Immature natural killer cell (primary cell): ENCODE data around the gene MIA2. TPM values are rescaled to one million over a fixed set of nuclear protein-coding genes. Genes with fewer than 3 reads are reported as not detected.
"Not testable (repeated sequence)": the region's sequence is repeated elsewhere in the genome, so short reads cannot be mapped to it uniquely, and the experiment has no call there.

Experiments used
- DNase-seq, 3 donors: peaks; one replicate each; pipeline ENCODE4 v3.0.0; 2022; ENCODE audit warnings: mixed read lengths in 1 of 3
- H3K27ac Mint-ChIP-seq, 6 donors: one replicate each; pipeline ENCODE4 v1.8.0; 2020; ENCODE audit warnings: mixed read lengths in 6 of 6, mild to moderate bottlenecking in 5 of 6, inconsistent platforms in 4 of 6, moderate library complexity in 3 of 6
- H3K27me3 Mint-ChIP-seq, 3 donors: one replicate each; pipeline ENCODE4 v1.8.0; 2020 to 2021; ENCODE audit warnings: low read depth in 3 of 3, mild to moderate bottlenecking in 3 of 3, mixed read lengths in 3 of 3, moderate library complexity in 3 of 3, inconsistent platforms in 1 of 3
- H3K36me3 Mint-ChIP-seq, 3 donors: one replicate each; pipeline ENCODE4 v1.8.0; 2020; ENCODE audit warnings: mixed read lengths in 3 of 3, inconsistent platforms in 2 of 3, mild to moderate bottlenecking in 2 of 3
- H3K4me1 Mint-ChIP-seq, 2 donors: one replicate each; pipeline ENCODE4 v1.8.0; 2020; ENCODE audit warnings: inconsistent platforms in 2 of 2, mild to moderate bottlenecking in 2 of 2, mixed read lengths in 2 of 2, moderate library complexity in 1 of 2
- H3K4me3 Mint-ChIP-seq, 5 donors: one replicate each; pipeline ENCODE4 v1.8.0; 2020; ENCODE audit warnings: mild to moderate bottlenecking in 5 of 5, mixed read lengths in 5 of 5, inconsistent platforms in 3 of 5, moderate library complexity in 3 of 5
- H3K9me3 Mint-ChIP-seq, 6 donors: one replicate each; pipeline ENCODE4 v1.8.0; 2020; ENCODE audit warnings: mild to moderate bottlenecking in 6 of 6, mixed read lengths in 6 of 6, inconsistent platforms in 4 of 6, moderate library complexity in 3 of 6
- polyA plus RNA-seq, 3 donors: library from polyadenylated mRNA; unstranded; fragments of 300-500 nt; fragmentation: Illumina TruSeq; gene quantifications; one replicate each; pipeline ENCODE4 v1.2.3, GENCODE V29; 2021

The MIA2 gene
- polyA plus RNA-seq, 3 donors from 2014 or later, result 14.1 to 38.6 (median 27.6) TPM

- peak overlapping the region; percentile 30 to 78 (median 56) for H3K4me3 Mint-ChIP-seq
- DNase-seq, result peak; percentile 15 to 29 (median 26)
- H3K4me1 Mint-ChIP-seq, result peaks cover 23 to 31% of the 10 kb centered on the region in 2 donors
- H3K36me3 Mint-ChIP-seq, result peaks cover 14 to 20% (median 18%) of the 10 kb centered on the region in 3 donors
- peaks cover 0 to 6% (median 0%) of the 10 kb centered on the region in 3 donors for H3K27me3 Mint-ChIP-seq
- no peaks in the 10 kb centered on the region for H3K9me3 Mint-ChIP-seq
- H3K27ac Mint-ChIP-seq, result peak overlapping the region in 3 of 6 donors; percentile 28 to 64 (median 51)
These were observed 109.1 kb downstream of the MIA2 start for GRCh38 chr14:39342768-39343167.

- Mint-ChIP-seq H3K9me3 (no peaks in the 10 kb centered on the region), H3K27ac (peak overlapping the region in 2 of 6 donors; percentile 48 to 58), H3K36me3 (peaks cover 11 to 17% (median 16%) of the 10 kb centered on the region in 3 donors), H3K27me3 (peaks cover 0 to 6% (median 0%) of the 10 kb centered on the region in 3 donors), H3K4me3 (peak overlapping the region; percentile 4 to 40 (median 30)), H3K4me1 (peaks cover 23 to 31% of the 10 kb centered on the region in 2 donors)
- no peak for DNase-seq
These were observed 109.9 kb downstream of the MIA2 start for GRCh38 chr14:39343614-39344013.

GRCh38 chr14:39350866-39351265 lies 117.2 kb downstream of the MIA2 start:
- Mint-ChIP-seq H3K27me3 (peaks cover 0 to 1% (median 0%) of the 10 kb centered on the region in 3 donors), H3K36me3 (peaks cover 12 to 37% (median 24%) of the 10 kb centered on the region in 3 donors), H3K4me3 (no peak overlapping the region), H3K4me1 (peaks cover 9 to 20% of the 10 kb centered on the region in 2 donors), H3K27ac (peak overlapping the region in 2 of 6 donors; percentile 3 to 82), H3K9me3 (no peaks in the 10 kb centered on the region)
- DNase-seq, result no peak

- Mint-ChIP-seq H3K4me1 (peaks cover 13 to 28% of the 10 kb centered on the region in 2 donors), H3K4me3 (no peak overlapping the region), H3K36me3 (peaks cover 9 to 40% (median 24%) of the 10 kb centered on the region in 3 donors), H3K27me3 (peaks cover 0 to 1% (median 0%) of the 10 kb centered on the region in 3 donors), H3K27ac (peak overlapping the region in 1 of 6 donors; percentile 10), H3K9me3 (no peaks in the 10 kb centered on the region)
- no peak for DNase-seq
These were observed 118.0 kb downstream of the MIA2 start for GRCh38 chr14:39351708-39352107.

GRCh38 chr14:39359069-39359468 lies 125.4 kb downstream of the MIA2 start:
- H3K9me3 Mint-ChIP-seq, DNase-seq, H3K27ac Mint-ChIP-seq, H3K27me3 Mint-ChIP-seq, H3K4me3 Mint-ChIP-seq: not testable (repeated sequence)
- Mint-ChIP-seq H3K4me1 (peaks cover 44 to 78% of the 10 kb centered on the region in 2 donors), H3K36me3 (peaks cover 15 to 50% (median 32%) of the 10 kb centered on the region in 3 donors)

GRCh38 chr14:39360316-39360715 lies 126.6 kb downstream of the MIA2 start:
- H3K9me3 Mint-ChIP-seq, result peaks cover 0 to 16% (median 13%) of the 10 kb centered on the region in 6 donors
- no peaks in the 10 kb centered on the region for H3K27me3 Mint-ChIP-seq
- DNase-seq, result no peak
- H3K4me1 Mint-ChIP-seq, result peaks cover 44 to 75% of the 10 kb centered on the region in 2 donors
- H3K27ac Mint-ChIP-seq, result peak overlapping the region in 5 of 6 donors; percentile 7 to 48 (median 29)
- H3K4me3 Mint-ChIP-seq, result no peak overlapping the region
- H3K36me3 Mint-ChIP-seq, result peaks cover 22 to 55% (median 38%) of the 10 kb centered on the region in 3 donors

GRCh38 chr14:39361556-39361955 lies 127.8 kb downstream of the MIA2 start:
- H3K36me3 Mint-ChIP-seq, result peaks cover 30 to 61% (median 45%) of the 10 kb centered on the region in 3 donors
- peaks cover 41 to 77% of the 10 kb centered on the region in 2 donors for H3K4me1 Mint-ChIP-seq
- not testable (repeated sequence) for H3K27me3 Mint-ChIP-seq, H3K27ac Mint-ChIP-seq, DNase-seq, H3K4me3 Mint-ChIP-seq
- H3K9me3 Mint-ChIP-seq, result peaks cover 0 to 24% (median 19%) of the 10 kb centered on the region in 6 donors

- peaks cover 0 to 24% (median 19%) of the 10 kb centered on the region in 6 donors for H3K9me3 Mint-ChIP-seq
- peaks cover 39 to 81% of the 10 kb centered on the region in 2 donors for H3K4me1 Mint-ChIP-seq
- H3K27ac Mint-ChIP-seq, result no peak overlapping the region
- peaks cover 30 to 54% (median 45%) of the 10 kb centered on the region in 3 donors for H3K36me3 Mint-ChIP-seq
- H3K4me3 Mint-ChIP-seq, result no peak overlapping the region
- no peak for DNase-seq
- peaks cover 0 to 2% (median 0%) of the 10 kb centered on the region in 3 donors for H3K27me3 Mint-ChIP-seq
These were observed 130.8 kb downstream of the MIA2 start for GRCh38 chr14:39364509-39364908.

- peaks cover 0 to 2% (median 0%) of the 10 kb centered on the region in 3 donors for H3K27me3 Mint-ChIP-seq
- peaks cover 24 to 47% (median 45%) of the 10 kb centered on the region in 3 donors for H3K36me3 Mint-ChIP-seq
- DNase-seq, result no peak
- no peak overlapping the region for H3K27ac Mint-ChIP-seq
- peaks cover 33 to 73% of the 10 kb centered on the region in 2 donors for H3K4me1 Mint-ChIP-seq
- H3K9me3 Mint-ChIP-seq, result peaks cover 0 to 24% (median 19%) of the 10 kb centered on the region in 6 donors
- H3K4me3 Mint-ChIP-seq, result no peak overlapping the region
These were observed 131.6 kb downstream of the MIA2 start for GRCh38 chr14:39365354-39365753.

GRCh38 chr14:39366460-39367386 lies 133.0 kb downstream of the MIA2 start:
- Mint-ChIP-seq H3K9me3 (peaks cover 0 to 24% (median 19%) of the 10 kb centered on the region in 6 donors), H3K4me3 (no peak overlapping the region), H3K27me3 (peaks cover 0 to 2% (median 0%) of the 10 kb centered on the region in 3 donors), H3K27ac (peak overlapping the region in 1 of 6 donors; percentile 58), H3K4me1 (peaks cover 22 to 59% of the 10 kb centered on the region in 2 donors), H3K36me3 (peaks cover 21 to 53% (median 39%) of the 10 kb centered on the region in 3 donors)
- no peak for DNase-seq

GRCh38 chr14:39367387-39367751 lies 133.7 kb downstream of the MIA2 start:
- H3K27ac Mint-ChIP-seq, result peak overlapping the region in 2 of 6 donors; percentile 44 to 53
- H3K9me3 Mint-ChIP-seq, result peaks cover 0 to 24% (median 19%) of the 10 kb centered on the region in 6 donors
- no peak for DNase-seq
- H3K4me3 Mint-ChIP-seq, result no peak overlapping the region
- H3K27me3 Mint-ChIP-seq, result peaks cover 0 to 2% (median 0%) of the 10 kb centered on the region in 3 donors
- H3K36me3 Mint-ChIP-seq, result peaks cover 17 to 49% (median 34%) of the 10 kb centered on the region in 3 donors
- H3K4me1 Mint-ChIP-seq, result peaks cover 18 to 53% of the 10 kb centered on the region in 2 donors

- peaks cover 0 to 2% (median 0%) of the 10 kb centered on the region in 3 donors for H3K27me3 Mint-ChIP-seq
- peaks cover 10 to 42% of the 10 kb centered on the region in 2 donors for H3K4me1 Mint-ChIP-seq
- peak overlapping the region in 2 of 6 donors; percentile 29 to 44 for H3K27ac Mint-ChIP-seq
- peaks cover 0 to 24% (median 19%) of the 10 kb centered on the region in 6 donors for H3K9me3 Mint-ChIP-seq
- peak in 2 of 3 donors; percentile 6 to 19 for DNase-seq
- peaks cover 15 to 39% (median 30%) of the 10 kb centered on the region in 3 donors for H3K36me3 Mint-ChIP-seq
- no peak overlapping the region for H3K4me3 Mint-ChIP-seq
These were observed 134.7 kb downstream of the MIA2 start for GRCh38 chr14:39368261-39368959.

- H3K36me3 Mint-ChIP-seq, result peaks cover 18 to 33% (median 25%) of the 10 kb centered on the region in 3 donors
- H3K27ac Mint-ChIP-seq, result peak overlapping the region in 3 of 6 donors; percentile 7 to 29 (median 8)
- H3K9me3 Mint-ChIP-seq, result peaks cover 0 to 18% (median 17%) of the 10 kb centered on the region in 6 donors
- H3K4me3 Mint-ChIP-seq, result no peak overlapping the region
- H3K4me1 Mint-ChIP-seq, result peaks cover 5 to 37% of the 10 kb centered on the region in 2 donors
- peaks cover 0 to 2% (median 0%) of the 10 kb centered on the region in 3 donors for H3K27me3 Mint-ChIP-seq
- DNase-seq, result no peak
These were observed 135.3 kb downstream of the MIA2 start for GRCh38 chr14:39369029-39369428.
